Keratinocyte (primary cell): ENCODE measurements around the gene ATP1A1. TPM values are rescaled to one million over a fixed set of nuclear protein-coding genes. Genes with fewer than 3 reads are reported as not detected.

Experiments
- DNase-seq: peaks from one replicate; pipeline ENCODE4 v3.0.0-alpha.2; 2011; ENCODE audit warnings: low read depth, missing footprints, low spot score
- FAIRE-seq: peaks from 2 replicates; lab custom pipeline; 2011; peaks lifted over from hg19 to GRCh38; lab: Jason Lieb, UNC
- H2AFZ ChIP-seq: 2 replicates; pipeline ENCODE4 v1.6.0; 2012; ENCODE audit warnings: low read length, control low read depth, inconsistent platforms; ENCODE audit not compliant: control insufficient read depth
- H3K27ac ChIP-seq: 2 replicates; pipeline ENCODE4 v1.5.1; 2011; ENCODE audit warnings: low read length; ENCODE audit not compliant: control insufficient read depth, insufficient read depth
- H3K27me3 ChIP-seq: 3 replicates; pipeline ENCODE4 v1.6.0; 2011; ENCODE audit warnings: low read length; ENCODE audit not compliant: control insufficient read depth, insufficient read depth; ENCODE audit errors: extremely low read depth
- H3K36me3 ChIP-seq, 2 experiments: 2 replicates in 1 of 2; 3 replicates in 1 of 2; pipeline ENCODE4 v1.5.1; 2011; ENCODE audit warnings: low read length in 2 of 2, mild to moderate bottlenecking in 1 of 2; ENCODE audit not compliant: control insufficient read depth in 2 of 2, insufficient read depth in 2 of 2; ENCODE audit errors: extremely low read depth in 1 of 2
- H3K4me1 ChIP-seq: 3 replicates; pipeline ENCODE4 v1.5.1; 2011; ENCODE audit warnings: low read length; ENCODE audit not compliant: control insufficient read depth, insufficient read depth; ENCODE audit errors: extremely low read depth
- H3K4me2 ChIP-seq: 3 replicates; pipeline ENCODE4 v1.6.0; 2011; ENCODE audit warnings: low read depth, low read length; ENCODE audit not compliant: control insufficient read depth, insufficient read depth; ENCODE audit errors: extremely low read depth
- H3K4me3 ChIP-seq, 3 experiments: fragments of 200-600 bp in 1 of 3; sonication (generic) in 1 of 3; 2 replicates in 2 of 3; 3 replicates in 1 of 3; pipeline ENCODE4 v1.5.1; 2011 to 2016; ENCODE audit warnings: low read length in 3 of 3, mild to moderate bottlenecking in 3 of 3, control low read depth in 2 of 3, inconsistent platforms in 1 of 3, low read depth in 1 of 3, mixed read lengths in 1 of 3, mixed run types in 1 of 3, moderate library complexity in 1 of 3; ENCODE audit not compliant: control insufficient read depth in 2 of 3, insufficient read depth in 2 of 3; ENCODE audit errors: extremely low read depth in 1 of 3
- H3K79me2 ChIP-seq: 2 replicates; pipeline ENCODE4 v1.6.0; 2012; ENCODE audit warnings: low read length; ENCODE audit not compliant: control insufficient read depth, insufficient read depth
- H3K9ac ChIP-seq: 3 replicates; pipeline ENCODE4 v1.6.0; 2011; ENCODE audit warnings: low read length; ENCODE audit not compliant: control insufficient read depth, insufficient read depth; ENCODE audit errors: extremely low read depth
- H3K9me1 ChIP-seq: 3 replicates; pipeline ENCODE4 v1.6.0; 2011; ENCODE audit warnings: low read length; ENCODE audit not compliant: control insufficient read depth, insufficient read depth; ENCODE audit errors: extremely low read depth
- H3K9me3 ChIP-seq: 2 replicates; pipeline ENCODE4 v1.5.1; 2012; ENCODE audit warnings: low read depth, low read length; ENCODE audit not compliant: control insufficient read depth
- H4K20me1 ChIP-seq: 3 replicates; pipeline ENCODE4 v1.6.0; 2011; ENCODE audit warnings: low read length; ENCODE audit not compliant: control insufficient read depth, insufficient read depth; ENCODE audit errors: extremely low read depth
- EZH2 ChIP-seq: IDR thresholded peaks from one replicate; pipeline ENCODE4 v1.6.1; 2012; ENCODE audit warnings: inconsistent platforms, mild to moderate bottlenecking, low read length, moderate library complexity
- dilution Hi-C: fragments of 300-500 bp; cut with MboI; formaldehyde crosslinking; loops from one replicate; pipeline ENCODE4 v1.7.0; 2020; ENCODE audit warnings: low sequenced_read_pairs; ENCODE audit not compliant: extremely low pct_ligation_motif_present
- polyA plus RNA-seq, 5 experiments: library from polyadenylated mRNA; depleted of rRNA in 3 of 5; stranded (reverse) in 3 of 5; stranded (forward) in 1 of 5; unstranded in 1 of 5; fragments of >200 nt; gene quantifications; 1 replicate in 1 of 5; 2 replicates in 3 of 5; 3 replicates in 1 of 5; pipeline versions ENCODE4 v1.2.1 to v1.2.3, GENCODE V29; 2011 to 2012; ENCODE audit warnings: missing spikeins in 2 of 5, low read depth in 1 of 5, low replicate concordance in 1 of 5
- TF ChIP-seq, protein P1 (sequence below), 3 experiments: IDR thresholded peaks in 1 of 3; conservative IDR thresholded peaks in 1 of 3; optimal IDR thresholded peaks in 1 of 3; 2 replicates in 2 of 3; 3 replicates in 1 of 3; pipeline versions ENCODE3 to v1.5.1; 2011; ENCODE audit warnings: low read length in 3 of 3, mild to moderate bottlenecking in 3 of 3, moderate library complexity in 2 of 3, control low read depth in 1 of 3, inconsistent platforms in 1 of 3; ENCODE audit not compliant: insufficient read depth in 2 of 3; ENCODE audit errors: extremely low read depth in 1 of 3

The ATP1A1 gene
- polyA plus RNA-seq, 1 donor (not counting 4 experiments of a cell fraction or from before 2014, with no cell fraction given), result 357 TPM

DNA sequence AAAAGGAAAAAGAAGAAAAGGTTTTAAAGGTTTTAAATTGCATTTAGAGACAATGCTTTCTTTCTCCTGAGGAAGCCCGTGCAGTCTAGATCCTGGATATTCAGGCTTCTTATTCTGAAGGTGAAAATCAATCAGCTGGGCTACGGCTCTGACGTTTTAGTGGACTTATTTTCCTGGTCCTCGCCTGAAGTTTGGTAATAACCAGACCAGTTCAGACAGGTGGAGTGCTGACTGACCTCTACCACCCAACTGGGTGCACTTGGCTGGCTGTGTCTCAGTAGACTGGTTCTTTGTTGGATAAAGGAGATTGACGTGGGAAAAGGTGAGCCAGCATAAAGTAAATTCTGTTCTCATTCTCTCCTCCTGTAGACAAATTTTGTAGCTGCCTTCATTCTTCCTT lies 7.2 kb upstream of the ATP1A1 start:
- dilution Hi-C loops, result no loop called here
- no peaks in the 10 kb centered on the region for H3K36me3 ChIP-seq
- no peaks in the 10 kb centered on the region for H3K79me2 ChIP-seq
- H3K9me1 ChIP-seq, result no peaks in the 10 kb centered on the region
- H3K9ac ChIP-seq, result no peak overlapping the region
- H3K4me2 ChIP-seq, result no peak overlapping the region
- FAIRE-seq (no peak), DNase-seq (no peak)
- no peak overlapping the region for H3K4me3 ChIP-seq
- no peaks in the 10 kb centered on the region for H3K4me1 ChIP-seq
- no peak overlapping the region for H2AFZ ChIP-seq
- H3K27me3 ChIP-seq, result no peaks in the 10 kb centered on the region
- H3K27ac ChIP-seq, result no peak overlapping the region
- TF ChIP-seq, protein P1, sequence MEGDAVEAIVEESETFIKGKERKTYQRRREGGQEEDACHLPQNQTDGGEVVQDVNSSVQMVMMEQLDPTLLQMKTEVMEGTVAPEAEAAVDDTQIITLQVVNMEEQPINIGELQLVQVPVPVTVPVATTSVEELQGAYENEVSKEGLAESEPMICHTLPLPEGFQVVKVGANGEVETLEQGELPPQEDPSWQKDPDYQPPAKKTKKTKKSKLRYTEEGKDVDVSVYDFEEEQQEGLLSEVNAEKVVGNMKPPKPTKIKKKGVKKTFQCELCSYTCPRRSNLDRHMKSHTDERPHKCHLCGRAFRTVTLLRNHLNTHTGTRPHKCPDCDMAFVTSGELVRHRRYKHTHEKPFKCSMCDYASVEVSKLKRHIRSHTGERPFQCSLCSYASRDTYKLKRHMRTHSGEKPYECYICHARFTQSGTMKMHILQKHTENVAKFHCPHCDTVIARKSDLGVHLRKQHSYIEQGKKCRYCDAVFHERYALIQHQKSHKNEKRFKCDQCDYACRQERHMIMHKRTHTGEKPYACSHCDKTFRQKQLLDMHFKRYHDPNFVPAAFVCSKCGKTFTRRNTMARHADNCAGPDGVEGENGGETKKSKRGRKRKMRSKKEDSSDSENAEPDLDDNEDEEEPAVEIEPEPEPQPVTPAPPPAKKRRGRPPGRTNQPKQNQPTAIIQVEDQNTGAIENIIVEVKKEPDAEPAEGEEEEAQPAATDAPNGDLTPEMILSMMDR (optimal IDR thresholded peaks at IDR 0.05 in 1 of 3, IDR thresholded peaks at IDR 0.05 in 1 of 3, conservative IDR thresholded peaks at IDR 0.05 in 1 of 3; ENCODE audit: extremely low read depth in 1 of 3, insufficient read depth in 2 of 3, low read length in 3 of 3), result no peak
- no peak for TF ChIP-seq EZH2
- no peaks in the 10 kb centered on the region for H4K20me1 ChIP-seq
- no peaks in the 10 kb centered on the region for H3K9me3 ChIP-seq

DNA sequence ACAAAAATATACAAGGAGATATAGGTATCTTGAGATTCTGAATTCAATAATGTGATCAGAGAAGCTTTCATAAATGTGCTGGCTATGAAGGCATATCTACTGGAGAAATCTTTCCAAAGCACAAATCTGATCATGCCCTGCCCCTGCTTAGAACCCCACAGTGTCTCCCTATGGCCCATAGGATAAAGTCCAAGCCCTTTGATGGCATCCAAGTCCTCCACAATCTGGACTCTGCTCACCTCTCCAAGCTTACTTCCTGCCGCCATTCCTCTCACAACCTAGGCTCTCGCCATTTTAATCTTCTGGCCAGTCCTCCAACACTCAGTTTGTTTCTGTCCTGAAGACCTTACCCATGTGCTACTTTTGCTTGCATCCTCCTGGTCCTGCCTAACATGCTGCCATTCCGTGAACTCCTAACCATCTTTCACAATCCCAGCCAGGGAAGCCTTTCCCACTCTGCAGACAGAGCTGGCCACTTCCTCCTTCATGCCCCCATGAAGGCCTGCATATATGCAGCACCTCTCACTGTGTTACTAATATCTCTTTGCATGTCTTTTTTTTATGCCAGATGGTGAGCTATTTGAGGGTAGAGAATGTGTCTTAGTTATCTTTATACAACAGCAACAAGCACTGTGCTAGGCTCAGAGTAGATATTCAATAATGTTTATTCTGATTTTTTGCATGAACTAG lies 5.6 kb upstream of the ATP1A1 start:
- H2AFZ ChIP-seq, result no peak overlapping the region
- dilution Hi-C loops, result no loop called here
- no peak for FAIRE-seq

More for the DNA sequence above, 5.6 kb upstream of the ATP1A1 start:
- TF ChIP-seq, protein P1 (optimal IDR thresholded peaks at IDR 0.05 in 1 of 3, IDR thresholded peaks at IDR 0.05 in 1 of 3, conservative IDR thresholded peaks at IDR 0.05 in 1 of 3; ENCODE audit: extremely low read depth in 1 of 3, insufficient read depth in 2 of 3, low read length in 3 of 3), result no peak
- TF ChIP-seq EZH2, result no peak
- H3K27me3 ChIP-seq, result peaks cover 3% of the 10 kb centered on the region
- H4K20me1 ChIP-seq, result no peaks in the 10 kb centered on the region
- H3K27ac ChIP-seq, result no peak overlapping the region
- H3K9ac ChIP-seq, result no peak overlapping the region
- H3K4me3 ChIP-seq, result no peak overlapping the region
- no peaks in the 10 kb centered on the region for H3K9me3 ChIP-seq
- H3K9me1 ChIP-seq, result no peaks in the 10 kb centered on the region
- DNase-seq, result no peak
- H3K36me3 ChIP-seq, result no peaks in the 10 kb centered on the region
- no peak overlapping the region for H3K4me2 ChIP-seq
- H3K79me2 ChIP-seq, result no peaks in the 10 kb centered on the region
- H3K4me1 ChIP-seq, result peaks cover 3% of the 10 kb centered on the region
